Measurements from ENCODE around the gene ISM1.

ISM1 gene

GRCh38 chr20:13220904-13221297 is at the start of gene ISM1:
TSS of gene ISM1 (plus strand) at chr20:13221274. CDS start at chr20:13221777, 503 bp downstream.
- DNase-seq: no peak

- DNase-seq: no peak
These were observed 47.9 kb upstream of the ISM1 start for GRCh38 chr20:13173201-13173600.

GRCh38 chr20:13174402-13174801 is 46.7 kb upstream of the ISM1 start:
- DNase-seq: no peak

- DNase-seq: no peak
These were observed 39.8 kb upstream of the ISM1 start for GRCh38 chr20:13180986-13181889.

DNA sequence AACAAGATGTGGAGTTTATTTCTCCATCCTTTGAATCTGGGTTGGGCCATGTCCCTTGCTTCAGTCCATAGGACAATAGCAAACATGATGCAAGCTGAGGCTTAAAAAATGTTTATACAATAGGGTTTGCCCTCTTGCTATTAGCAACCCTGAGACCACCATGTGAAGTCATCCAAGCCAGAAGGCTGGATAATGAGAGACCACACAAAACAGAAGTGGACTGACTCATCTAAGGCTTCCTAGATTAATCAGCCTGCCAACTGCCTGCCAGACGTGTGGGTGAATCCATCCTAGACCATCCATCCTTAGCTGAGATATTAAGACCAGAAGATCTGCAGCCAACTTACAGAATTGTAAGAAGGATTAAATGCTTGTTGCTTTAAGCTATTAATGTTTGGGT is 38.1 kb upstream of the ISM1 start:
- no peak for DNase-seq

- DNase-seq: no peak
These were observed 34.9 kb upstream of the ISM1 start for GRCh38 chr20:13186043-13186774.

DNA sequence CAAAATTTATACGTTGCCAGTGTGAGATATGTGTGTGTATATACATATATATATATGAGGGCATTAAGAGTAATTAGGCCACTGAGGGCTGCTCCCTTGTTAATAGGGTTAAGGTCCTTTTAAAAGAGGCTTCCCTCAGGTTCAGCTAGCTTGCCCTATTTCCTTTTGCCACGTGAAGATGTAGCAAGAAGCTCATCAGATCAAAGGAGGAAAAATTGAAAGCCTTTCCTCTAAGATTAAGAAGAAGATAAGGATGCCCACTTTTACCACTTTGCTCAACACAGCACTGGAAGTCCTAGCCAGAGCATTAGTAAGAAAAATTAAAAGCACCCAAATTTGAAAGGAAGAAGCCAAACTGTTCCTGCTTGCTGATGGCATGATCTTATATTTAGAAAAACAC is 33.2 kb upstream of the ISM1 start:
- no peak for DNase-seq

DNA sequence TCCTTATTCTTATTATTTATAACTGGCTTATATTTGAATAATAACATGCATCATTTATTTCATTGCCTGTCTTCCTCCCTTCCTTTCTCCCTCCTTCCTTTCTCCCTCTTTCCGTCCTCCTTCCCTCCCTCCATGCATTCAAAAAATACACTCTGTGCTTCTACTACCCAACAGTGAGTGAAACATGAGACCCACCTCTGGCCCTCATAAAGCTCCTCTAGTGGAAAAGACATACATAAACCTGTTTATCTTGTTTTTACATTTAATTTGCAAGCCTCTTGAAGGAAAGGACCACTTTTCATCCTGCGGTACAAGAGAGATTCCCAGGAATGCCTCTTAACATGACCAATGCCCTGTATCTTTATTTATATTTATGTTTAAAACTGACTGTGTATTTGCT is 21.8 kb upstream of the ISM1 start:
- no peak for DNase-seq

DNA sequence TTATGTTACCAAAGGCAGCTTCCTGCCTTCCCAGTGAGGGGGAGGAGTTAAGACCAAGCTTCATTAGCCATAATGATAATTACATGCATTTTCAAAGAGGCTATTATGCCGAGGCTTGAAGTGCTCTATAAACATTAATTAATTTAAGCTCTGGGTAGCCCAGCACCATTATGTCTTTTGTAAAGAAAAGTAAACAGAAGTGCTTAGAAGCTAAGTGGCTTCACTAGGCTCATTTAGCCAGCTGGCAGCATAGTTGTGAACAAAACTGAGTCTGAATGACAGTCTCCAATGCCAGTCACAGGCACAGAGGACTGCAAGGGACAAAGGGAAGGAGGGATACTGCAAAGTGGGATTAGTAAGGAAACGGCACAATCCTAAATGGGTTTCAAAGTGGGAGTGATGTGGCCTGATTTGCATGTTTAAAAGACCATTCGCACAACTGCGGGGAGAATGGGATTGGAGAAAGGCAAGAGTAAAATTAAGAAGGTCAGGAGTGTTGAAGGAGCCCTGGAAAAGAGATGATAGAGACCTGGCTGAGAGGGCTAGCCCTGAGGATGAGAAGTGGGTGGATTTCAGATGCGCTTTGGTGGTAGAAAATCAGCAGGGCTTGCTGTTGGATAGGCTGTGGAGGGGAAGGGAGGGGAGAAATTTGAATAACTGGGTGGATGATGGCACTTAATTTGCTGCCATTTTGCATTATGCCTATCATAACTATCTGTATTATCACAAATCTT is 20.1 kb upstream of the ISM1 start:
- DNase-seq: no peak

GRCh38 chr20:13202565-13202964 is 18.5 kb upstream of the ISM1 start:
- no peak for DNase-seq

DNA sequence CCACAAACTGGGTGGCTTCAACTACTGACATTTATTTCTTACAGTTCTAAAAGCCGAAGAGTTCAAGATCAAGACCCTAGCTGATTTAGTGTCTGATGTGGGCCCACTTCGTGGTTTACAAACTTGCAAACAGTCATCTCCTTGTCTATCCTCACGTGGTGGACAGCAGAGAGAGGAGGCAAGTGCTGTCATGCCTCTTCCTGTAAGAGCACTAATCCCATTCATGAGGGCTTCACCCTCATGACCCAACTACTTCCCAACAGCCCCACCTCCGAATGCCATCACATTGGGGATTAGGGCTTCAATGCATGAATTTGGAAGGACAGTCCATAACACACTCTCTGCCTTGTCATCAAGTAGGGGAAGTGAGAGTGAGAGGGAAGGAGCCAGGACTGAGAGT is 15.6 kb upstream of the ISM1 start:
- no peak for DNase-seq

- DNase-seq: no peak
These were observed 15.1 kb upstream of the ISM1 start for GRCh38 chr20:13205848-13206434.

GRCh38 chr20:13207016-13207415 is 14.1 kb upstream of the ISM1 start:
- DNase-seq: no peak

DNA sequence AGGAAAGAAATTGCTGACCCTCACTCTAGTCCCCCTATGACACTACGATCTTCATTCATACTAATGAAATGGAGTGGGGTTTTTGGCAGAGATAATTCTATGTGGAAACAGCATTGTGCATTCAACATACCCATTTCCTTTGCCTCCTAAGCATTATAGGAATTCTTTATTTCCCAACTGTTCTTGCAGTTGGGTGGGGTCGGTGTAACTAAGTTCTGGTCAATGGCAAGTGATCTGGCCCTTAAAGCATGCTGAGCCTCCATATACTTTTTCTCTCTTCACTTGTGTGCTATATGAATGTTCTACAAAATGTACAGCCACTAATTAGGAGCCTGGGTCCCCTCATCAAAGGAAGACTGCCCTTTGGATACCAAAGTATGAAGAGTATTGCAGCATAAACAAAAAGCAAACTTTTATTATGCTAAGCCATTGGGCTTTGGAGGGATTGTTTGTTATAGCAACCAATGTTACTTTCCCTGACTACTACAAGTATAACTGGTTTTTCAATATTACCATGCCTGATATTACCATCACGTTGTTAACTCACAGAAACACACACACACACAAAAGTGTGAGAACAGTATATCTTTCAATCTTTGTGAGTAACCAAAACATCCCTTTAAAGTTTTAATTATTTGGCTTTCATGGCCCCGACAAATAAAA is 9.0 kb upstream of the ISM1 start:
- DNase-seq: no peak

DNA sequence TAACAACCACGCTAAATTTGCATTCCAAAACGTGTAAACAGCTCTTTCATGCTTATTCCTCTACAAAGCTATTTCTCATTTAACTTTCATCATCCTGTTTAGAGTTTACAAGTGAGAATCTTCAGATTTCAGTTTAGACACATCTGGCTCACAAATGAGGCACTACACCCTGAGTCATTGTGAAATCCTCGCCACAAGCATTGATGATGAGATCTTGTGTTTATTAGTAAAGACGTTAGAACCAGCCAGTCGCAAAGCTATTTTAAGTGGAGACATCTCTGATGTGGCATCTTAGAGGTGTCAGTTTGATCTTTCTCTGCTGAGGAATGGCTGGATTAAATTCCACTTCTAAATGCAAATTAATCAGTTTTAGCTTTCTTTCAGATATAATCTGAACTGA is 8.3 kb upstream of the ISM1 start:
- DNase-seq: peak; percentile 59

GRCh38 chr20:13213335-13213734 is 7.7 kb upstream of the ISM1 start:
- DNase-seq: peak; percentile 11

DNA sequence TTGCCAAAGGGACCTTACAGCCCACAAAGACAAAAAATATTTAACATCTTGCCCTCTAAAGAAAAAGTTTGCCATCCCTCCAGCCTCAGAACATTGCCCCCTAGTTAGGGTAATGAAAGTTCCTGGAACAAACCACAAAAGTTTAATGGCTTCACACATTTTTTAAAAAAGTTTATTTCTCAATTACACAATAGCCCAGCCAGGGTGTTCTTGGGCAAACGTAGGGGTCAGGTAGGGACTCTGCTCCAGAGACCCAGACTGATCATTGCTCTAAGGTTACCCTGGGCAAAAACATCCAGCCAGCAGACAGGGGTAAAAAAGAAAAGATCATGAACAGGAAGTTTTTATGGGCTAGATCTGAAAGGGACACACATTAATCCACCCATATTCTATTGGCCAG is 4.5 kb upstream of the ISM1 start:
- no peak for DNase-seq

GRCh38 chr20:13219327-13220193 is 1.5 kb upstream of the ISM1 start:
- no peak for DNase-seq

GRCh38 chr20:13220194-13220903 is 725 bp upstream of the ISM1 start:
- DNase-seq: peak; percentile 19

DNA sequence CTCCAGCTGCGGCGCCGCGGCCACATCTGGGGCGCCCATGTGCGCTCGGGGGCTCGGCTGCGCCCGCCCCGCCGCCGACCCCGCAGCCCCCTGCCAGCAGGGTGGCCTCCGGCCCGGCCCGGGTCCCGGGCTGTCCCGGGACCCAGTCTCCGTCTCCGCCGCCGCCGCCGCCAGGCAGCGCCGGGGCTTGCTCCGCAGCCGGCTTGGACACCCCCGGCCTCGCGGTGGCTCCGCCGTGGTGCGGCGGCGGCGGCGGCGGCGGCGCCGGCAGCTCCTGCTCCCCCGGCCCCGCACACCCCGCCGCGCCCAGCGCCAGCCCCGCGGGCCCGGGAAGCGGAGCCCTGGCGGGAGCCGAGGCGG is 219 bp downstream of the ISM1 start:
- DNase-seq: no peak
